Hypothalamus (tissue), 51 donors: ENCODE data around the gene PLA2G1B.
"Not testable (repeated sequence)": the region's sequence is repeated elsewhere in the genome, so short reads cannot be mapped to it uniquely, and the experiment has no call there.

Experiments used
- DNase-seq, 51 donors: peaks; one replicate each; lab custom pipeline; 2025; lab: John Stamatoyannopoulos, UW

The PLA2G1B gene

DNA sequence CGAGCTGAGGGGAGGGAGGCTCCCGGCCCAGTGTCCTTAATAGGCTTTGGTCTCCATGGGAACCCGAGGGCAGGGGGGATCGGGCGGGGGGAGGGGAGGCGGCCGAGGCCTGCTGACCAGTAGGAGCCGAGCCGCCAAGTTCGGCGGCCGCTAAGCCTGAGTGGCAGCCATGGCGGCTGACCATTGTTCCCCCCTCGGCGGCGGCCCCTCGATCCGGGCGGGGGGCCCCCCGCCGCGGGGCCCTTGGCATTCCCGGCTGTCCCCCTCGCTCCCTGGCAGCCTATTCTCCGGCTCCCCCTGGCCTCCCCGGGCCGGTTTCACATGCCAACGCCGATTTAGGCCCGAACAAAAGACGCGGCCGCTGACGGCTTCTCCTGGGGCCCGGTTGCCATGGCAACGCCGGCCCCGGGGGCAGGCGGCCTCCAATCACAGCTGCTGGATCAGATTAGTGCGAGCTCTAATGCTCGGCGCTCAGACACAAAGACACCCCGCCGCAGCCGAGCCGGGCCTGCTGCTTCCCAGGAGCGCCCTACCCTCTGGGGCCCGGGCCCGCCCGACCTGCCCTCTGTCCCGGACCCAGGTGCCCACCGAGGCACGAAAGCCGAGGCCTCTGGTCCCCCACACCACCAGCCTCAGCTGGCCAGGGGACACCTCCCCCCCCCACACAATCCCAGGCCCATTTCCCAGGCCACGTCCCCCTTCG lies 34.1 kb upstream of the PLA2G1B start:
- peak; percentile 14 to 93 (median 79) for DNase-seq

DNA sequence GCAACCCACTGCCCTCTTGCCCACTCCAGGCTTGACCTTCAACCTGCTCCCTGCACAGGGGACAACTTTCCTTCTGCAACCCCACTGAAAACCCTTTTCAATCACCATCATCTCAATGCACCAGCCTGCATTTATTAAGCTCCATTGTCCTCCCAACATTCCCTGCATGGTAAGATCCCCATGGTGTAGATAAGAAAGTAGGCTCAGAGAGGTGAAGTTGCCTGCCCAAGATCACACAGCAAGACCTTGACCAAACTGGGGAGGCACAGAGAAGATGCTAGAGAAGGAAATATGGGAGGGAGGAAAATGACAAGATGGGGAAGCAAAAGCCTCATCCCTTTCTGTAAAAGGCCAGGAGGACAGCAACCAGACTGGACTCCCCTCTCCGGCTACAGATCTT lies 31.5 kb upstream of the PLA2G1B start:
- DNase-seq, result no peak

DNA sequence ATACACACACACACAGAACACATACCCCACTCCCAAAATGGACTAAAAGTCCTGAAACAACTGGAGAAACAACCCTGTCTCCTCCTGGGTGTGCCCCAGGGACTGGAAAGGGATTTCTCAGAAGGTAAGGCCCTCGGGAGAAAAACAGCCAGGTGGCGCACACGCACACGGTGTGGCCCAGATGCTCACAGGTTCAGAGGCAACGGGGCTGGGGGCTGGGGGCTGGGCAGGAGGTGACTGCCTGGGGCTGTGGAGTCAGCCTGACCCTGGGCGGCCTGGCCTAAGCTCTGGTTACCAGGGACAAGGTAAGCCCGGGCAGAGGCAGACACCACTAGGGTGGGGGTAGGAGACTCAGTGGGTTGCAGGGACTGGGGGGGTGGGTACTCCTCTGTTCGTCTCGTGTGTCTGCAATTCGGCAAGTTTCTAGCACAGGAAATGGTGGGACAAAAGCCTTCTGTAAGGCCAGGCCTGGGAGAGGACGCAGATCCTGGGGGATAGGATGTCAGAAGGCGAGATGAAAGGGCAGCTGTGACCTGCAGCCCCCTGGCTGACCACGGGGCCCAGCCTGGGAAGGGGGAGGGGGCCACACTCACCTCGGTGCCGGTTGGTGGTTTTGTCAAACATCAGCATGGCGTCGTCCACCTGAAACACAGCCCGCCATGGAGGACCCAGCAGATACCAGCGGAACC lies 31.0 kb upstream of the PLA2G1B start:
- no peak for DNase-seq

DNA sequence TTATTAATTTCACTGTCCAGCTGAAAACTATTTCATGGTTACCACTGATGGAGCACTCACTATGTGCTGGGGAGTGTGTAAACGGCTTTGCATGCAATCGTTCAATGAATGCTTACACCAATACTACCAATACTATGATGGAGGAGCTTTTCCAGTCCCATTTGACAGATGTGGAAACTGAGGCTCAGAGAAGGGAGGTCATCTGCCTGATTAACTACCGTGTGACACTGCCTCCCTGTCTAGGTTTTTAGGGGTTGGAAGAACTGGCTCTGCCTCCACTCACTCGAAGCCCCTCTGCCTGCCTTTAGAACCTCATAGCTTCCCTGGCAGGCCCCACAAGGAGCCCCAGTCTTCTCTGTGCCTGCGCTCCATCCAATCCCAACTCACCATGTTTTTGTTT lies 29.5 kb upstream of the PLA2G1B start:
- no peak for DNase-seq

DNA sequence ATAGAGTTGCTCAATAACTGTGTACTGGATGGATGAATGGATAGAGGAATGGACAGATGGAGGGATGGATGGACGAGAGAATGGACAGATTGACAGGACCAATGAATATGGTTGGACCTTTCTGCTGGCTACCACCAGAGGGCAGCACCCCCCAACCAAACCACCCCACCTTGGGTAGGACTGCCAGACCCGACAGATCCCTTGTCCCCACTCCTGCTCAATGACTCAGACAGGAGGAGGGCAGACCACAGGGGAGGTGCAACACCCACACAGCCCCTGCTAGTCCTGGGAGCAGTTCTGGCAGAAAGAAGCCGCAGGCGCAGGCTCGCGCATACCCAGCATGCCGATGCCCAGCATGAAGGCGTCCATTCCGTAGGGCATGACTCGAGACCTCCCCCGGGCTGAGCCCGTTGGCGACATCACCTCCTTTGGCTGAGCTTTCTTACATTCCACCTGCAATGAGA lies 29.0 kb upstream of the PLA2G1B start:
- peak in 50 of 51 donors; percentile 13 to 83 (median 63) for DNase-seq

DNA sequence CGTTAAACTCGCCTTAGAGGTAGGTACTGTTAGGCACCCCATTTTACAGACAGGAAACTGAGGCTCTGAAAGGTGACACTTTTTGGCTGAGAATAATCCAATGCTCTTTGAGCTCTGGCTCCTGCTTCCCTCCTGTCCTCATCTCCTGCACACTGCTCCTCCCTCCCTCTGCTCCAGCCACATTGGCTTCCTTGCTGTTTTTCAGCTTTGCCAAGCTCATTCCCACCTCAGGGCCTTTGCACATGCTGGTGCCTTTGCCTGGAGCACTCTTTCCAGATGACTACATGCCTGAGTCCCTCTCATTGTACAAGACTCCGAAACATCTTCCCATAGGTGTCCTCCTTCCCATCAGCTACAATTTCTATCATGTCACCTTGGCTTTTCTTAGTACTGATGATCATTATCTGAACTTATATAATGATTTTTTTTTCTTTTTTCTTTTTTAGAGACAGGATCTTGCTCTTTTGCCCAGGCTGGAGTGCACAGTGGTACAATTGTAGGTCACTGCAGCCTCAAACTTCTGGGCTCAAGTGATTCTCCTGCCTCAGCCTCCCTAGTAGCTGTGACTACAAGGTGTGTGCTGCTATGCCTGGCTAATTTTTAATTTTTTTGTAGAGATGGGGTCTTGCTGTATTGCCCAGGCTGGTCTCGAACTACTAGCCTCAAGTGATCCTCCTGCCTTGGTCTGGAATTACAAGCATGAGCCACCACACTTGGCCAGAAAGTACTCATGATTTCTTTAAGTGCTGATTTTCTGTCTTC lies 26.2 kb upstream of the PLA2G1B start:
- no peak for DNase-seq

DNA sequence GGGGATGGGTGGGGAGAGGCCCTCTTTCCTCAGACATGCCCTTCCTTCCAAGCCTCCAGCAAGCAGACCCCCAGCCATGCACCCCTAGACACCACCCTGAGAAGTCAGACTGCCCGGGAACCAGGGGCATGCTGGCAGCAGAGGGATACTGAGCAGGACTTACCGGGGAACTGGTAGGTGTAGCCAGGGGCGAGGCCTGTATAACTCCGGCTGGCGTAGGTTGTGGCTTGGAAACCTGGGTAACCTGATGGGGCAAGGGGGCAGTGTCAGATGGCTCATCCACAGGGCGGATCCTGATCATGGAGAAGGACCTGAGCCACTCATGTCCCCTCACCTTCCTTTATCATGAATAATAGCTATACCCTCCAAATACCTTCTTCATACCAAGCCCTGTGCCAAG lies 25.6 kb upstream of the PLA2G1B start:
- no peak for DNase-seq

DNA sequence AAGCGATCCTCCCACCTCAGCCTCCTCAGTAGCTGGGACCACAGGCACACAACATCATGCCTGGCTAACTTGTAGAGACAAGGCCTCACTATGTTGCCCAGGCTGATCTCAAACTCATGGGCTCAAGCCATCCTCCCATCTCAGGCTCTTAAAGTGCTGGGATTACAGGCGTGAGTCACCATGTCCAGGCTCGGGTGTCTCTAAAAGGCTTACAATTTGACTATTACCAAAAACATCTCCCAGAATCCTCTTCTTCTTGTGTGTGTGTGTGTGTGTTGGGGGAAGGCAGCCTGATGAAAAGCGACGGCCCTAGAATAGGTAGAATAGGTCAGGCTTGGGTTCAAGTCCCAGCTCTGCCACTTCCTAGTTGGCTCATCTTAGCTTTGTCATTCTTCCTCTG lies 24.5 kb upstream of the PLA2G1B start:
- no peak for DNase-seq

DNA sequence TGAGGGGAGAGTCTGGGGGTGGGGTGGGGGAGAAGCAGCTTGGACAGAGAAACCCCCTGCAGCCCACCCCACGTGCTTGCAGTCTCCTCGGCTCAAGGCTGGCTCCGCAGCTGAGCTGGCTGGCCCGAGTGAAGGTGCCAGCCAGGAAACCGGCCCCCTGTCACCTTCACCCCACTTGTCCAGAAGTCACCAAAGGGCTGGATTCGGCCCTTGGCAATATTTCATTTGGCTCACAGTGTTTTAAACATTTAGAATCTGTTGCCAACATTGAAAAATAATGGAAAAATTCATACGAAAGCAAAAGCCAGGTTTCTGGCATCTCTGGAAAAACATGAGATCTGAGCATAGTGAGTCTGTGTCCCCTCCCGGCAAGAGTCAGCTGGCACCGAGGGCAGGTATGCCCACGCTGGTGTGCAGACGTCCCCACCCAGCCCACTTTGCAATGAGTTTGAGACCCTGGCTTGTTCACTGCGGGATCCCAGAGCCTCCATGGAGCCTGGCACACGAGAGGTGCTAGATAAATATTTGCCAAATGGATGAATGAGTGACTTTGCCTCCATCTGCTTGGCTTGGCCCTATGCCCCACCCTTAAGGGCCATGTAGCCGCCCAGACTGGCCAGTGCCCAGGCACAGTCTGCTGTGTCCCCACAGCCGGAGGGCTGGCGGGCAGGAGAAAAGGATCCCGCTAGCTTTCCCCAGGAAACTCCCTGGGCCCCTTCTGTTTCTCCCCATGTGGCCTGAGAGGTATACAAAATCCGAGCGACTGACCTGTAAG lies 23.2 kb upstream of the PLA2G1B start:
- peak in 9 of 51 donors; percentile 4 to 34 (median 10) for DNase-seq

DNA sequence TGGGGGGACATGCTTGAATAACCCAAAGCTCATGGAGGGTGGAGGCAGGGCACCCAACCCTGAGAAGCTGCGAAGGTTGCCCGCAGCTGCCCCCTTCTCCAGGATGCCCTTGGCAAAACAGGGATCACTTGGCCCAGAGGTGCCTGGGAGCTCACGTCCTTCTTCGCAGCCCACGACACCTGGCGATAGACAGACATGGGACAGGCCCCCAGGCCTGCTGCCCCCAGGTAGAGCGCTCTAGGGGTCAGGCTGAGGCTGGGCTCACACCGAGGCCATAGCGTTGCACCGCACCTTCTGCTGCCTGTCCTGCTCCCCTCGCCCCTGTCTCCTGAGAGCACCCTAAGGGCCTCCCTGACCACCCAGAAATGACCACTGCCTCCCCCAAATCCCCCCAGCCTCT lies 20.2 kb upstream of the PLA2G1B start:
- no peak for DNase-seq

DNA sequence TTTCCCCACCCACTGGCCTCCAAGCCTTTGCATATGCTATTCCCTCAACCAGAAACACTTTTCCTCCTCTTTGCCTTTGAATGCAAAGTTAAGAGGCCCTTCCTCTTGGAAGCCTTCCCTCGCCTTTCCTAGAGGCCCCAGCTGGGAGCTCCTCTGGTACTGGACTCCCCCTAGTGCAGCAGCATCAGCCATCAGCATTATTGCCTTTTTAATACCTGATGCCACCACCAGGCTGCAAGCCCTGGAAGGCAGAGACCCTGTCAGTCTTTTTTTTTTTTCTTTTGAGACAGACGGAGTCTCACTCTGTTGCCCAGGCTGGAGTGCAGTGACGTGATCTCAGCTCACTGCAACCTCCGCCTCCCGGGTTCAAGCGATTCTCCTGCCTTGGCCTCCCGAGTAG lies 19.1 kb upstream of the PLA2G1B start:
- no peak for DNase-seq

DNA sequence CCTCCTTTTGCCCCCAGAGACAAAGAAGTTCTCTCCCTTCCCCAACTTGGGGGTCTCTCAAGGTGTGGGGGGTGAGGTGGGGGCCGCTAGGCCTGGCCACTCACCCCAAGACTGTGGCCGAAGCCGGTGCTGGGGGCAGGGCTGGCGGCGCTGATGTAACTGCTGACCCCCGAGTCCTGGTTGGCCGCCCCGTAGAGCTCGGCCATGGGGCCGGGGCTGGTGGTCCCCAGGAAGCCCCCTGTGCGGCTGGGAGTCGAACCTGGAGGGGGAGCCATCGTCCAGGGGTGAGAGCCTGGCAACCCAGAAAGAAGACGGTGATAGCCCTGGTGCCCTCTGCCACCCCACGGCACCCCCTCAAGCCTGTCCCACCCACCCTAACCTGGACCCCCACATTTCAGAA lies 18.5 kb upstream of the PLA2G1B start:
- DNase-seq, result no peak

DNA sequence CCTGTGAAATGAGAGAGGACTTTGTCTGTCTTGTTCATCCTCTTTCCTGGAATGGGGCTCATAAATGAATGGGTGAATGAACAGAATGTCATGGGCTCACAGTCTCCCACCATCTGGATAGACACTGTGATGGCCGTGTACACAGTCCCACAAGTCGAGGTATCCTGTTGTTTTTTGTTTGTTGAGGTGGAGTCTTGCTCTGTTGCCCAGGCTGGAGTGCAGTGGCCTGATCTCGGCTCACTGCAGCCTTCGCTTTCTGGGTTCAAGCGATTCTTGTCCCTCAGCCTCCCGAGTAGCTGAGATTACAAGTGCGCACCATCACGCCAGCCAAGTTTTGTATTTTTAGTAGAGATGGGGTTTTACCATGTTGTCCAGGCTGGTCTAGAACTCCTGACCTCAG lies 16.1 kb upstream of the PLA2G1B start:
- no peak for DNase-seq

DNA sequence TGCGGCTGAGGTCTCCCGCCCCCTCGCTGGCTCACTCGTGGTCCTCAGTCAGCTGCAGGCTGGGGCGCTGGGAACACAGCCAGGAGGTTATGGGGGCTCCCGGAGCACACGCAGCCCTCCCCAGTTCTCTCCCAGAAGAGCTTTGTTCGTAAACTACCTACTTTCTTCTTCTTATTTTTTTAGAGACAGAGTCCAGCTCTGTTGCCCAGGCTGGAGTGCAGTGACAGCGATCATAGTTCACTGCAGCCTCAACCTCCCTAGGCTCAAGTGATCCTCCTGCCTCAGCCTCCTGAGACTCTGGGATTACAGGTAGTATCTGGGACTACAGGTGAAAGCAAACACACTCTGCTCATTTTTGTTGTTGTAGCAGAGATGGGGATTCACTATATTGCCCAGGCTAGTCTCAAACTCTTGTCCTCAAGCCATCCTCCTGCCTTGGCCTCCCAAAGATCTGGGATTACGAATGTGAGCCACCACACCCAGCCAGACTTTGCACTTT lies 15.5 kb upstream of the PLA2G1B start:
- no peak for DNase-seq

DNA sequence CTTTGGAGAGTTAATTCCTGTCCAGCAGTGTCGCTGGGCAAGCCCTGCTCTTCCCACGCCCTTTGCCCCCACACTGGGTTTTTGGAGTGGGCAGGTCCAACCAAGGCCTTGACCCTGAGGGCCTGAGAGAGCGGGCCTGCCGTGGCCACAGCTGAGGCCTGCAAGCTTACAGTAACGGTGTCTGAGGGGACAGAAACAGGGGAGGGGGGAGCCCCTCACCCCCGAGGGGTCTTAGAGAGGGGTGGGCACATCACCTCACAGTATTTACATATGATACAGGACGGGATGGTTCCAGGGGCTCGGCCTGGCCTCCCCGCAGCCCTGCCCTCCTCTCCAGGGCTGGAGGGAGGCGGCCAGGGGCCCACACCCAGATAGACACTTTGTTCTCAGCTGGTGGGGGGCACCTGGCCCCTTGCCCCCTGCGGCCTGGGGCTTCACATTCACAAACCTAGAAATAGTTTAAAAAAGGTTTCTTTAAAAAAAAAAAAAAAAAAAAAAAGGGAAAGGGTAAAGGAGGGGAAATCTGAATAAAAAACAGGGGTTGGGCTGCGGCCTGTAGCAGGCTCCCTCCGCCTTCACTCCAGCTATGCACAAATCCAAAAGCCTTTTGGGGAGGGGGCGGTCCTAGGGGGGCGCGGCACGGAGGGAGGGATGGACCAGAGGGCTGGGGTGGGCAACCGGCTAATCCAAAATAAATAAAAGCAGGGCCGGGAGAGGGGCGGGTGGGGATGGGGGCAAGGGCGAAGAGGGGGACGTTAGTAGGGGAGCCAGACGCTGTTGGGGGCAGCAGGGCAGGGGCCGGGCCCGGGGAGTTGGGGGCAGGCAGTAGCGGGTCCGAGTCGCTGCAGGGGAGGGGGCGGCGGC lies 14.8 kb upstream of the PLA2G1B start:
- no peak for DNase-seq

DNA sequence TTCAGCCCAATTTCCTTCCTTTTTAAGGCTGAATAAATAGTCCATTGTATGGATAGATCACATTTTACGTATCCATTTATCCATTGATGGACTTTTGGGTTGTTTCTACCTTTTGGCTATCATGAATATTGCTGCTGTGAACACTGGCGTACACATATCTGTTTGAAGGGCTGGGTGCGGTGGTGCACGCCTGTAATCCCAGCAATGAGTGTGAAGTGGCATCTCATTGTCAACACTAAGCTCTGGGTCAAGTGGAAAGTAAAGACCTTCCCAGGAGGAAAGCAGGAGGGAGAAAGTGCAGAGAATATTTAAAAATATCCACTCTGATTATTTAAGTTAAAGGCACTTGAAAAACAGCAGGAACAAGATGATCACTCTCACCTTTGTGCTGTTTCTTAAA lies 11.7 kb upstream of the PLA2G1B start:
- no peak for DNase-seq

DNA sequence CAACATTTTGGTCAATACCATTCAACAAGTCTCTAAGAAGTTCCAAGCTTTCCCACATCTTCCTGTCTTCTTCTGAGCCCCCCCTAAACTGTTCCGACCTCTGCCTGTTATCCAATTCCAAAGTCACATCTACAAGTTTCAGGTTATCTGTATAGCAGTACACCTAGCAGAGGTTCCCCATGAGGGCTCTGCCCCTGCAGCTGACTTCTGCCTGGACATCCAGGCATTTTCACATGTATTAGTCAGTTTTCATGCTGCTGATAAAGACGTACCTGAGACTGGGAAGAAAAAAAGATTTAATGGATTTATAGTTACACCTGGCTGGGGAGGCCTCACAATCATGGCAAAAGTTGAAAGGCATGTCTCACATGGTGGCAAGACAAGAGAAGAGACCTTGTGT lies 10.2 kb upstream of the PLA2G1B start:
- DNase-seq, result no peak

DNA sequence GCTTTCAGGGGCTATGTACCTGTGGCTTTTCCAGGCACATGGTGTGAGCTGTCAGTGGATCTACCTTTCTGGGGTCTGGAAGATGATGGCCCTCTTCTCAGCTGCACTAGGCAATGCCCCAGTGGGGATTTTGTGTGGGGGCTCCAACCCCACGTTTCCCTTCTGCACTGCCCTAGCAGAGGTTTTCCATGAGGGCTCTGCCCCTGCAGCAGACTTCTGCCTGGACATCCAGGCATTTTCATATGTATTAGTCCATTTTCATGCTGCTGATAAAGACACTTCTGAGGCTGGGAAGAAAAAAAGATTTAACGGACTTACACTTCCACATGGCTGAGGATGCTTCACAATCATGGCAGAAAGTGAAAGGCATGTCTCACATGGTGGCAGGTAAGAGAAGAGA lies 8.8 kb upstream of the PLA2G1B start:
- not testable (repeated sequence) for DNase-seq

DNA sequence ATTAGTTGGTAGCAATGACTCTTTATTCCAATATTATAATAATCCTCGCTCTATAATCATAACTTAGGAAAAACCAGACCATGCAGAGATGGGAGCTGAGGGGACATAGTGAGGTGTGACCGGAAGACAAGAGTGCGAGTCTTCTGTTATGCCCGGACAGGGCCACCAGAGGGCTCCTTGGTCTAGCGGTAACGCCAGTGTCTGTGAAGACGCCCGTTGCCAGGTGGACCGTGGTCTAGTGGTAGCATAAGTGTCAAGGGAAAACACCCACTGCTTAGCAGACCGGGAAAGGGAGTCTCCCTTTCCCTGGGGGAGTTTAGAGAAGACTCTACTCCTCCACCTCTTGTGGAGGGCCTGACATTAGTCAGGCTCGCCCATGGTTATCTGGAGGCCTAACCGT lies 7.9 kb upstream of the PLA2G1B start:
- peak in 17 of 51 donors; percentile 3 to 42 (median 13) for DNase-seq

DNA sequence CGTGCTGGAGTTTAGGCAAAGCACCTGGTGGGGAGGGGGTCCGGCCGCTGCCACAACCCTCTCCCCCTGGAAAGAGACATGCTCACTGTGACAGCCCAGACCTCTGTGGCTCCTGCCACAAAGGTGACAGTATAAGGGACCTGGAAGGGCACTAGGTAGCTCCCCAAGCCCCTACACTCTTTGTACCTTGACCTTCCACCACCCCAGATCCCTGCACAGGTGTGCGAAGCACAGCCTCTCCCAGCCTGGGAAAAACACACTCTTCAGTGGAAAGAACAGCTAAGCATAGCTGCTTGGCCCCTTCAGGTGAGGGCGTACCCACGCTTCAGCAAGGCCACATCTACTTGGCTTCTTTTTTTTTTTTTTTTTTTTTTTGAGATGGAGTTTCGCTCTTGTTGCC lies 4.9 kb upstream of the PLA2G1B start:
- DNase-seq, result no peak
